ENCODE data around the gene TMBIM4.

TMBIM4 gene

DNA sequence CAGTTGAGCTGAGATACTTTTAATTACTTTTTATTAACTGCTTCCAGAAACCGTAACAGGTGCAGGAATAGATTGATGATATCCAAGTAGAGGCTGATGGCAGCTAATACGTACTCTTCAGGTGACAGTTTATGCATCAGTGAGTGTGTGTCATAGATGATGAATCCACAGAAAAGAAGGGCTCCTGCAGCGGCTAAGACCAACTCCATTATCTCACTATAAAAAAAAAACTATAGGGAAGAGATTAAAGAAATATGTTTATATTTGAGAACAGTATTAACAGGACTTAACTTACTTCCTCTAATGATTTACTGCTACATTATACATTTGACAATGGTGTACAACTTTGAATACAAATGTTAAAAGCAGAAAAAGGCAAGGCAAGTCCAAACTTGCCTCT, 31.9 kb downstream of the TMBIM4 start:
- no peak for DNase-seq

DNA sequence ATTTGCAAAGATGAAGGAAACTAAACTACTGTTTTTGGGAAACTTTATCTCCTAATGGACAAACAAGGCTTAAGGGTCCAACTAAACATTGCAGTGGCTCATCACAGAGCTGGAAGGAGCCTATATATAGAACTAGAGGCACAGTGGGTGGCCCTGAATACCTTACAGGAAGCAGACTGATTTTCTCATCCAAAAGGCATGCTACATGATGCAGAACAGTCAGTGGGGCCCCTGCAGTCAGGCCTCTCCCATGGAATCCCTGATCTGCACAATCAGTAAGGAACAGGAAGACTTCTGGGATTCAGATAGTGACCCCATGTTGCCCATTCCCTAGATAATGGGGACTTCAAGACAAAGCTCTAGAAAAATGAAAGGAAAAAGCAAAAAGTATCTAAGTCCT, 37.4 kb downstream of the TMBIM4 start:
- no peak for DNase-seq

DNA sequence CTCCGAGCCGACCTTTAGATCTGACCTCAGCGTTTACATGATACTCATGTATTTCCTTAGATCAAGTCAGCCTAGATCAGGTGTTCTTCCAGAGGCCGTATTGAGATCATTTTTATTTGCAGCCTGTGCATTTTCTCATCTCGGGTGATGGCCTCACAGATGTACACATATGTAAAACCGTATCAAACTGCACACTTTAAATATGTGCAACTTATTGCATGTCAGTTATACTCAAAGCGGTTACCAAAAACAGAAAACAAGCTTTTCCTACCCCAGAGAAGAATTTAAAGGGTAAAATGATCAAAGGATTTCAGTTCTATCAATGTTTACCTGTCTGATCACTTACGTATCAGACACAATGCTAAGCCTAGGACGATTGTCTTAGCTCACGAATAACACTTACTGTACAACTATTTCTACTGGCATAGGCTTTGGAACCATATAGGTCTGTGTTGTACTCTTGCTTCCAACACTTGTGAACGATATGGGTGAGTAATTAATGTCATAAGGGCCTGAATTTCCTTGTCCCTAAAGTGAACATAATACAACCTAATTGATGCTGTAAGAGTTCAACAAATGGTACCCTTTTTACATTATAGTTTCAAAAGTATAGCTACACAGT, 38.6 kb downstream of the TMBIM4 start:
- no peak for DNase-seq

DNA sequence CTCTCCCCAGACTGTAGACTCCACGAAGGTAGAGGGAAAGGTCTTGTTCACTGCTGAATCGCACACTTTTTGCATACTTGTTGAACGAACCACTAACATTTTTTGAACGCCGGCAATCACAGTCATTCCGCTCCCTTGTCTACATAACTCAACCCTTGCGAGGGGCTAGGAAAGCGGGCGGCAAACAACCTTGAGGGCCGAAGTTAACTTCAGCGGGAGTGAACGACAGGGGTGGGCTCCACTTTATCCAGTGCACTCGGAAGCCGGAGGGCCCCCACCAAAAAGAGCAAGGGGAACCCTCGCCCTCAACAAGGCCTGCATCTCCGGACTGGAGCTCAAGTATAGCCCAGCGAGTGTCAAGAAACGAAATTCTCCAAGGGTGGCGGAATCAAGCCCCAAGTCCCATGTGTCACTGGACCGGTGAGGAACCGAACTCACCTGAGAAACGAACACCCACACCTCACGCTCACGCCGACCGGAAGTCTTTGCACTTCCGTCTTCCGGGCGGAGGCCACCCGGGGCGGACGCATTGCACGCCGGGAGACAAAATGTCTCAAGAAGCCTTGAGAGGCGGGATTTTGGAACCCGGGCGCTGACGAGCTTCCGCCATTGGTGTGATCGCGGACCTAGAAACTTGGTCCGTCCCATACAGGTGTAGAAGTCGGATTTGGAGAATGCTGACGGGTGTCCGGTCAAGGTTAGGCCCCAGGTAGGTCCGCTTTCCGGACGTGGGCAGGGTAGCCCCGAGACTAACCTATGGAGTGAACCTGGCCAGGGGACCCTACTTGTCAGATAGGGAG, 39.3 kb downstream of the TMBIM4 start, which contains the start of gene LLPH:
Gene LLPH, minus strand, starts transcription at position 484 of the 800 bp plus-strand sequence. CDS start 1,644 bp downstream, outside the sequence.
- peak; percentile 94 for DNase-seq

DNA sequence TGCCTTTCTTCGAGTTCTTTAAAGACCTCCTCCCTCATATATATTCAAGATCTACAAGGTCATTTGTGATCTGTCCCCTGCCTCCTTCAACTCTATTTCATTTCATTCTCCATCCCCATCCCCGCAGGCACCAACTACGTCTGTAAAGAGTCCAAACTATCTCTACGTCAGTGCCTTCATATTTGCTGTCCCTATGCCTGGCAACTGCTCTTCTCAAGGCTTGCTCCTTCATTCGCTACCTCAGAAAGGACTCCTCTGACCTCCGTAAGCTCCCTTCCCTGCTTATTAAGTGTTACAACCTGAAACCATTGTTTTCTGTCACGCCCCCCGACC, 39.9 kb downstream of the TMBIM4 start:
- no peak for DNase-seq

DNA sequence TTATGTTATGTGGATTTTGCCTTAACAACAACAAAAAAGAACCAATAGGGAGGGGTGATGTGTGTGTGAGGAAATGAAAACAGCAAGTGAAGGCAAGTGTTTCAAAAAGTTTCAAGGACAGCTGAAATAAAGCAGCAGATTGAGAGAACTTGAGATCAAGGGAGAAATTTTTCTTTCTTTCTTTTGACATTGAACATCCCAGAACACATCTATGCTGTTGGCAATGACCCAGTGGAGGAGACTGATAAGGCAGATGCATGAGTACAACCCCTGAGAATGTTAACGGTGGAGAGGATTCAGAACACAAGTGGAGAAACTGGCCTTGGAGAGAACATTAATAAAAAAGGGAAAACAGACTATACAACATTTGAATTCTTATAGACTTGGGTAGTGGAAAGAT, 42.1 kb downstream of the TMBIM4 start:
- DNase-seq = no peak

DNA sequence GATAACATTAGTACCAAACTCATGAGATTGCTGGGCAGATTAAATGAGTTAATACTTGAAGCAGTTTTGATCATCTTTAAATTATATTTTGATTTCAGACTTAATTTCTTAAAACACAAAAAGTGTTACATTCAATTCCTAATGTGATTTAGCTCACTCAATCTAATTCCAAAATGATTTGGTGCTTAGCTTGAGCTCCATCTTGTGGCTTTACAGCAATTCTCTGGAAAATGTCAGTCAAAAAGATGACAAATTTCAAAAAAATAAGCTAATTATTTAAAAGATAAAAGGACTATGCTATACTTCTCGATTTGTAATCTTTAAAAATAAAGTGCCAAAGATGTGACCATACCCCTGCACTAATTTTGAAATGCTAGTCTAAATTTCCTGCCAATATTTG, 49.3 kb downstream of the TMBIM4 start:
- DNase-seq = no peak

DNA sequence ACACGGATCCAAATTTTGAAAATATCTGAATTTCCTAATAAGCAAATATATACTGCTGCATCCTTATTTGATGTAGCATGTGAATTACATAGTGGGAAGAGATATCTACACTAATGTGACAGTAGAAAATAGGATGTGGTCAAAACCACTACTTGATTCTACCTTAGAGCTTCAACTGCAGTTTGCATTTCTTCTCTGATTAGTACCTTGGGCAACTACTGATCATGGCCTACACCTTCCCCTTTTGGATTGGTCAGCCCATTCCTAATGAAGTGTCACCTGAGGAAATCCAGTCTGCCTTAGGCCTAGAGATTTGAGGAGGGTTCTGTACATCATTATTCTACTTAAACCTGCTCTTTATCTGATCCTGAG, 49.9 kb downstream of the TMBIM4 start:
- no peak for DNase-seq

DNA sequence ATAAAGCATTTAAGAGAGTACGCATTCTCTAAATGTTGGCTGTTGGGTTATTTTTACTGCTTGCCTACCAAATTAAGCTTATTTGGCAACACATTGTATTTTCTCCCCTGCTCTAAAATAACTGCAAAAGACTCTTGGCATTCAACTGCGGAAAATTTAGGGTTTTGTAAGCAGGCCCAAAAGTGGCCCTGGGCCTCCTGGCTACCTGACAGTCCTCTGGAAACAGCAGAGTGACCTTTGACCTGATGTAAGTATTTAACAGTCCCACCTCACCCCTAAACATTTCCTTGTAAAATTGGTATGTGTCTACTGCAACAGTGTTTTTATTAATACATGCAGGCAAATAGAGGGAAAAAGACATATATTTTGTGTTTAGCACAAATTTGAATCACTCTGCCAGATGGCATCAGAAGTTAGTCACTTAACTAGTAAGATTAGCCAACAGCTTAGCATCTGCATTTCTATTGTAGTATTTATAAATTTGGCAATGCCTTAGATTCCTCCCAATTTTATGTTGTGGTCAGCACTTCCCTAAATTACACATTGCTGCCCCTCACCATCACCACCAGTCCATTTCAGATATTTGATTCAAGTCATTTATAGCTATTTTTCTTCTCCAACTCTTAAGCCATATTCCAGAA, 50.4 kb downstream of the TMBIM4 start:
- DNase-seq = no peak

DNA sequence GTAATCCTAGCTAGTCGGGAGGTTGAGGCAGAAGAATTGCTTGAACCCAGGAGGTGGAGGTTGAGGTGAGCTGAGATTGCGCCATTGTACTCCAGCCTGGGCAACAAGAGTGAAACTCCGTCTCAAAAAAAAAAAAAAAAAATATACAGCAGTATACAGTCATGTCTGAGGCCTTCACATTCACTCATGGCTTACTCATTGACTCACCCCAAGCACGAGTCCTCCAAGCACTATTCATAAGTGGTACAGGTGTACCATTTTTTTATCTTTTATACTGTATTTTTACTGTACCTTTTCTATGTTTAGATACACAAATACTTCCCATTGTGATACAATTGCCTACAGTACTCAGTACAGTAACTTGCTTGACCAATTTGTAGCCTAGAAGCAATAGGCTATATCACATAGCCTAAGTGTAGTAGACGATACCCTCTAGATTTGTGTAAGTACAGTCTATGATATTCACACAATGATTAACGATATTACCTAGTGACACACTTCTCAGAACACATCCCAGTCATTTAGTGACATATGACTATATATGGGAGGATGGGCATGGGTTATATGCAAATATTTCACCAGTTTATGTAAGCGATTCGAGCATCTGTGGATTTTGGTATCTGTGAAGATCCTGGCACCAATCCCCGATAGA, 51.4 kb downstream of the TMBIM4 start:
- DNase-seq = peak; percentile 23

DNA sequence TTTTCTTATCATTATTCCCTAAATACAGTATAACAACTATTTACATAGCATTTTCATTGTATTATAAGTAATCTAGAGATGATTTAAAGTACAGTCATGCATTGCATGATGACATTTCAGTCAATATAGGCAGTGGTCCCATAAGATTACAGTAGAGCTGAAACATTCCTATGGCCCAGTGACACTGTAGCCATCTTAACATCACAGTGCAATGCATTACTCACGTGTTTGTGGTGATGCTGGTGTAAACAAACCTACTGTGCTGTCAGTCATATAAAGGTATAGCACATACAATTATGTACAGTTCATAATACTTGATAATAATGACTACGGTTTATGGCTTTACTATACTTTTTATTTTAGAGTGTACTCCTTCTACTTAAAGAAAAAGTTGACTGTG, 52.6 kb downstream of the TMBIM4 start:
- DNase-seq = no peak

DNA sequence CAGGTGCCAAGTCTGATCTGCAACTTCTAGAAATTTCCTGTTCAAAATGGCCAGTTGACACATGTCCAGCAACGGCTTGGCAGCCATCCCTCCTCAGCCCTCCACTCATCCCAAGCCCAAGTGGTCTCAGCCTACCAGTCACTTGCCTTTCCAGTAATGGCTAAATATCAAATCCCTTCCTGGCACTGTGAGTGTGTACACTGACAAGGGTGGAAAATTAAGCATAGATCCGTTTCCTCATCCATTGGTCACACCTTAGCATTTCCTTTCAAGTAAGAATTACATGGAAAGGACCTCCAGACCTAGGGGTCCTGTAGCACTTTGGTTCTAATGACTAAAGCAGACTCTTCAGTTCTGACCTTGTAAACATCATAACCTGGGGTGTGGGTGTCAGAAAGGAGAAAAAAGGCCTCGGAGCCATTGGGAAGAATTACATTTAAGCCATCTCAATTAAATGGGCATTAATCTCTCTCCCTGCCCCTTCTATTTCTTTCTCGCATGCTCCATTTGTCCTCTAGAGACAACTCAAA, 54.7 kb downstream of the TMBIM4 start:
- no peak for DNase-seq

DNA sequence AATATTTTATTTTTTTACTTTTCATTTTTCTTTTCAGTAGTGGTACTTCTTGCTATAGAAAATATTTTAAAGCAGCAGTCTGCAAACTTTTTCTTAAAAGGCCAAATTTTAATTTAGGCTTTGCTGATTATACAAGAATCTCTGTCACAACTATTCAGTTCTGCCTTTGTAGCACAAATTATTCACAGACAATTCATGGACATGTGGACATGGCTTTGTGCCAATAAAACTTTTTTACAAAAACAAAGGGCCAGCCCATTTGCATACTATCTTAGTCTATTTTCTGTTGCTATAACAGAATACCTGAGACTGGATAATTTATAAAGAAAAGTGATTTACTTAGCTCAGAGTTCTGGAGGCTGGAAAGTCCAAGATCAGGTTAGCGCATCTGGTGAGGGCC, 56.3 kb downstream of the TMBIM4 start:
- DNase-seq = no peak

DNA sequence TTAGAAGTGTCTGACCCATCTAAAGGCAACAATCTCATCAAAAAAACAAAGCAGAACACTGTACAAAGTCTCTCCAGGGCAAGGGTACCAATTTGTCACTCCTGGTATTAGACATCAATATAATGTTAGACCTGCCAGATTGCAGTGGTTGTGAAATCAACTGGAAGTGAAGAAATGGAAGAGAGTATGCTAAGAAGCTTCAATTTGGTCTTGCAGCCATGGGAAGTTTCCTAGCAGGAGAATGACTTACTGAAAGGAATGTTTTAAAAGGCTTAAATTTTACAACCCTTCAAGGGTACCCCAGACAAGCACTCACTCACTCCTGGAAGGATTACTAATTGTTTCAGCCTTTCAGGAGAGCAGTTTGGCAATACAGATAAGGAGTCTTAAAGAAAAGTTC, 58.2 kb downstream of the TMBIM4 start:
- no peak for DNase-seq

DNA sequence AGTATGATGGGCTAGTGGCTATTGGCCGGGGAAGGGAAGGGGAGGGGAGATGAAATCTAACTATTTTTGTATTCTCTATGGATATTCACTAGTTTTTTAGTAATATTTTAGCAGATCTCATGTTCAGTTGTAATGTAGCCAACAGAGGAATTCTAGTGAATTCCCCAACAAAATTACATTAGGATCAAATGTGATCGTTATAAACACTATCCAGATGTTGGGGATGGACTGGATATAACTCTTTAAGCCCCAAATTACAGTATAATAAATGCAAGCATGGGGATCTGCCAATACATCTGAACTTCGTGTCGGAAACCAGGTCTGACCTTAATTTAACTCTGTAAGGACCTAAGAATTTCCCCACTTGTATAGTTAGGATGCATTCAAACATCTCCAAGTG, 60.7 kb downstream of the TMBIM4 start:
- DNase-seq = no peak

DNA sequence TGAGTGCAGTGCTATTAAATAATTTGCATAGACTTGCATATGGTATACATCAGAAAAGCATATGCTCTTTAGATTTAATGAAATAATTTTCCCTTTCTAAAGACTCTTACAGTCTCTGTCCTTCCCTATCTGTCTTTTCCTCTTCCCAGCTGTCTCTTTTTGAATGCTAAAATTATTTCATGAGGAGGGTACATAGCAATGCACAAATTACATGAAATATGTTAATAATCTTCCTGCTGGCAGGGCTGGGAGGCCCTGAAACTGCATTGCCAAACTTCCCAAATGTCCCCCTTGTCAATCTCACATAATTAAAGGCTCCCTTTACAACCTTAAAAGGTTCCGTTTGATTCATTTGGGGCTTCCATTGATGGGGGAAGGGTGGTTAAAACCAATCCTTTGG, 61.4 kb downstream of the TMBIM4 start:
- no peak for DNase-seq

DNA sequence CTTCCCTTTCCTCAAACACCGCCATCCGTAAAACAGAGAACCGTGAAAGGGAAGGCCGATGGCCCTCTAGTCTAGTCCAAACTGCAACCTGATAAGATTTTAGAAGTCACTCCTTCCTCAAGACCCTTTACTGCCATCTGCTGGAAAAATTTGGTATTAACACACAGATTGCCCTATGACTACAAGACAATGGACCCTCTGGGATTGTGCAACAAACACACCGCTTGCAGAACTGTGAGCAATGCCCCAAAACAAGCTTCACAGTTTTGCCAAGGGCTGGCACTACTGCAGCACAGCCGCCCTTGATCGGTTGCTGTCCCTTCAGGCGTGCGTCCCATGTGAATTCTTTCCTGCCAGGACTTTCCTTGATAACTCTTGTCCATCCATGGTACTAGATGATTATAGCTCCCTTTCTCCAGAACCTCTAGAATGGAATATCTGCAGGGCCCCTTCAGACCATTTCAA, 62.3 kb downstream of the TMBIM4 start:
- peak; percentile 86 for DNase-seq

DNA sequence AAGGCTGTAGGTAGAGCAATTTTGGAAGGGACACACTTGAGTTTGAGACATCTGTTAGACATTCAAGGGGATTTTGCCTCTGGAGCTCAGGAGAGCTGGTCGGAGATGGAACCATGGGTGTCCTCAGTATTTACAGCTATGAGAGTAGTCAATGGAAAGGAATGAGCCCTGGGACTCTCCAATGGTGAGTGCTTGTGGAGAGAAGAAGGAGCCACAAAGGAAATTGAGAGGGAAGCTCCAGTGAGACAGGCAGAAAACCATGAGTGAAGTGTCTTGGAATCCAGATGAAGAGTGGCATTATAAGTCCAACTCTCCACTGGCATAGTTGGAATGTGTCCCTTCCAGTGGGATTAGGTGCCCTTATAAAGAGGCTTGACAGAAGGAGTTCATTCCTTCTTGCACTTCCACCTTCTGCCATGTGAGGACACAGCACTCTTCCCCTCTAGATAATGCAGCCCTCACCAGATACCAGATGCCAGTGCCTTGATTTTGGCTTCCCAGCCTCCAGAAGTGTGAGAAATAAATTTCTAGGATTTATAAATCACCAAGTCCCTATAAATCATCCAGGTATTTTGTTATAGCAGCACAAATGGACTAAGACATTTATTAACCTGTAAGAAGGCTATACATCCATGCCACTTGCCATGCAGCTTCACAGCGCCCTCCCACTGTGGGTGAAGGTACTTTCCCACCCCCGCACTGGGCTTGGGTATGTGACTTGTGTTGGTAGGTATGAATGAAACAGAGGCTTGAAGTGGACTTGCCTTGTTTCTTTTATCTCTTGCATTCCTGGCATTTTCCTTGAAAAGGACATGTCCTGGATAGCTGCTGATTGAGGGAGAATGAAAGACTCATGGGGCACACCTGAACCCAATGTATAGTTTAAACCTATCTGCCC, 66.5 kb downstream of the TMBIM4 start:
- DNase-seq = no peak

DNA sequence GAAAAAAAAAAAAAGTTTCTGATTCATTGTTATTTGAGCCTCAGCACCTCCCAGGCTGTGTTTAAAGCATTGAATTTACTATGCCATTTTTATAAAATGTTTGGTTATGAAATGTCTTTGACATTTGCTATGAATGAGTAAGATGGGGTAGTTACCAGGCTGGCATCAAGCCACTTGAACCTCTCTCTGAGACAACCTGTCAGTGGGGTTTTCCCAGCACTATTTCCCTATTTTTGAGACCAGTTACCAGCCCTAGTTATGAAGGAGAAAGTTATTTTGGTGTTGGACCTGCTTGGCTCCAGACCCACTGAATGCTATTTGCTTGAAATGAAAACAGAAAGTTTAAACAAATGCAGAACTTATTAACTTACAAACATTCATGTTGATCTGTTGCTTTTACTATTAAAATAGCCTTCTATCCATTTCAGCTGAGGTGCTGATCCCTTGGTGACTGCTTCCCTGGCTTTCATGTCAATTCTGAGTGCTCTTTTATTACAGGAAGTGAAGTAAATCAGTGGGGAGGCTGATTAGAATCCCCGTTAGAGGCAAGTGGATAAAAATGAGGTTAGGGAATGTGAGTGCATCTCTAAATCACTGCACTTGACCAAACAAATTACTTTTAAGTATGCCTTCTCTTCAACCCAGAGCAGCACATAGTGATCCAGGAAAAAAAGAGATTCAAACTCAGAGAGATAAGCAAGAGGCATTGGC, 77.1 kb downstream of the TMBIM4 start:
- DNase-seq = no peak

DNA sequence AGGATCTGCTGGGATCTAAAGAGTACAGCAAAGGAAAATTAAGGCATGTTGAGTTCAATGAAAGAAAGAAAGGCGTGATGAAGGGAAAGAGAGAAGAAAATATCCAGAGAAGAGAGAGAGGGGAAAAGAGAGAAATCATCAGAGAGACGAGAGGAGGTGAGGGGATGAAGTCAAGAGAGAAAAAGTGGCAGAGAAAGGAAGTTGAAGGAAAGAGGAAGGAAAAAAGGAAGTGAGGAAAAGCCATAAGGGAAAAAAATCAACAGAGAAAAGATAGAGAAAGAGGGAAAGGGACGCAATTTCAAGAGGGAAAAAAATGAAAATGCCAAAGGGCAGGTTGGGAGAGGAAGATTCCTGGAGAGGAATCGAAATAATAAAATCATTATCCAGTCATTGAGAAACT, 79.6 kb downstream of the TMBIM4 start:
- DNase-seq = no peak

DNA sequence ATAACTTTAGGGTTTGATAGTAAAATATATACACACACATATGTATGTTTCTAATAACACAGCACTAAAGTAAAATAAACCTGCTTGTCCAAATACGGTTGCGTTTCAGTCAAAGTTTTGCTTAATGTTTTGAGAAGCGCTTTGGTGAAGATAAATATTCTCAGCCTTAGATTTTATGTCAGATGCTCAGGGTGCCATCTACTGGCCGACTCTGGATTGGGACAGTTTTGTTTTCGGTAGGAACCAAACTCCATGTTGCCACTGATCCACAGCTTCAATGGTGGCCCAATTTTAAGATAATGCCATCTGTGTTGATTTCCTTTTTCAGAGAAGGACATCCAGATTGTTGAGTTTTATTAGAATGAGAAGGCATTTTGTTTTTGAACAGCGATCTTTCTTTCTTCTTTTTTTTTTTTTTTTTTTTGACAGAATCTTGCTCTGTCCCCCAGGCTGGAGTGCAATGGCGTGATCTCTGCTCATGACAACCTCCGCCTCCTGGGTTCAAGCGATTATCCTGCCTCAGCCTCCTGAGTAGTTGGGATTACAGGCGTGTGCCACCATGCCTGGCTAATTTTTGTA, 82.3 kb downstream of the TMBIM4 start:
- peak; percentile 52 for DNase-seq
